GM10847 (cell line): ENCODE results near the gene WDR31.

Experiments
- POLR2A ChIP-seq: IDR thresholded peaks from 2 replicates; pipeline ENCODE4 v1.6.1; 2011; ENCODE audit not compliant: insufficient read length; ENCODE audit errors: extremely low read depth

The WDR31 gene

GRCh38 chr9:113313261-113313660 lies 26.8 kb downstream of the WDR31 start:
- TF ChIP-seq POLR2A = no peak

GRCh38 chr9:113311961-113312360 lies 28.1 kb downstream of the WDR31 start:
- no peak for TF ChIP-seq POLR2A

GRCh38 chr9:113310538-113310937 lies 29.5 kb downstream of the WDR31 start:
- no peak for TF ChIP-seq POLR2A

- TF ChIP-seq POLR2A = no peak
Measured at GRCh38 chr9:113309204-113309813, 30.8 kb downstream of the WDR31 start.

- no peak for TF ChIP-seq POLR2A
Measured at GRCh38 chr9:113307396-113307975, 32.6 kb downstream of the WDR31 start.

- TF ChIP-seq POLR2A = no peak
Measured at GRCh38 chr9:113306566-113306965, 33.5 kb downstream of the WDR31 start.

GRCh38 chr9:113302792-113303418 lies 37.2 kb downstream of the WDR31 start, which contains the start of gene RNF183:
Gene RNF183 (minus strand): TSS chr9:113303376. CDS start chr9:113298184, 5,192 bp downstream.
- TF ChIP-seq POLR2A = no peak

- TF ChIP-seq POLR2A = no peak
Measured at GRCh38 chr9:113301548-113301947, 38.5 kb downstream of the WDR31 start.

GRCh38 chr9:113299800-113300292 lies 40.2 kb downstream of the WDR31 start:
- TF ChIP-seq POLR2A = no peak

- TF ChIP-seq POLR2A = no peak
Measured at GRCh38 chr9:113298924-113299770, 40.9 kb downstream of the WDR31 start.

- TF ChIP-seq POLR2A = no peak
Measured at GRCh38 chr9:113298311-113298710, 41.8 kb downstream of the WDR31 start.

- no peak for TF ChIP-seq POLR2A
Measured at GRCh38 chr9:113296796-113297558, 43.1 kb downstream of the WDR31 start.

GRCh38 chr9:113293285-113293878 lies 46.7 kb downstream of the WDR31 start:
- TF ChIP-seq POLR2A = no peak

GRCh38 chr9:113290052-113290607 lies 49.9 kb downstream of the WDR31 start:
- no peak for TF ChIP-seq POLR2A
